HFFc6 (cell line): Measurements from ENCODE around the gene GPR55. TPM values are rescaled to one million over a fixed set of nuclear protein-coding genes. Genes with fewer than 3 reads are reported as not detected.
"Not testable (repeated sequence)": the region's sequence is repeated elsewhere in the genome, so short reads cannot be mapped to it uniquely, and the experiment has no call there.

ENCODE experiments used
- DNase-seq: peaks from one replicate; pipeline ENCODE4 v3.0.0-alpha.2; 2018
- H3K27ac Mint-ChIP-seq: 2 replicates; pipeline ENCODE4 v1.8.0; 2020; ENCODE audit warnings: mild to moderate bottlenecking, mixed read lengths
- H3K27me3 Mint-ChIP-seq: 2 replicates; pipeline ENCODE4 v1.8.0; 2021; ENCODE audit warnings: mild to moderate bottlenecking, moderate library complexity, mixed read lengths; ENCODE audit not compliant: insufficient read depth
- H3K36me3 Mint-ChIP-seq: 2 replicates; pipeline ENCODE4 v1.8.0; 2021; ENCODE audit warnings: low read depth, mixed read lengths
- H3K4me1 Mint-ChIP-seq: 2 replicates; pipeline ENCODE4 v1.8.0; 2020; ENCODE audit warnings: low read depth, mixed read lengths
- H3K4me3 Mint-ChIP-seq: 2 replicates; pipeline ENCODE4 v1.8.0; 2020; ENCODE audit warnings: mild to moderate bottlenecking, moderate library complexity, mixed read lengths
- H3K9me3 Mint-ChIP-seq: 2 replicates; pipeline ENCODE4 v1.8.0; 2020; ENCODE audit warnings: mild to moderate bottlenecking, mixed read lengths
- total RNA-seq, 6 experiments: library from RNA; stranded (reverse); fragmentation: NEBNext Ultra II Directional; extraction: Animal tissue kit (Norgen Biotek cat#: 25700); gene quantifications; 2 replicates in 1 of 6; 3 replicates in 5 of 6; pipeline ENCODE4 v1.2.3, GENCODE V29; 2021
- TF ChIP-seq, protein P1 (sequence below): fragments of 200-600 bp; sonication (generic); IDR thresholded peaks from 2 replicates; pipeline ENCODE4 v1.5.0; 2021; ENCODE audit warnings: antibody characterized with exemption, mild to moderate bottlenecking

Gene GPR55
- total RNA-seq, 6 experiments from 2014 or later, result not detected

- no peaks in the 10 kb centered on the region for H3K4me1 Mint-ChIP-seq
- H3K9me3 Mint-ChIP-seq, result peaks cover 20% of the 10 kb centered on the region
- no peak for DNase-seq
- no peak overlapping the region for H3K4me3 Mint-ChIP-seq
- H3K27me3 Mint-ChIP-seq, result peaks cover 27% of the 10 kb centered on the region
- no peak overlapping the region for H3K27ac Mint-ChIP-seq
- H3K36me3 Mint-ChIP-seq, result no peaks in the 10 kb centered on the region
- TF ChIP-seq, protein P1, sequence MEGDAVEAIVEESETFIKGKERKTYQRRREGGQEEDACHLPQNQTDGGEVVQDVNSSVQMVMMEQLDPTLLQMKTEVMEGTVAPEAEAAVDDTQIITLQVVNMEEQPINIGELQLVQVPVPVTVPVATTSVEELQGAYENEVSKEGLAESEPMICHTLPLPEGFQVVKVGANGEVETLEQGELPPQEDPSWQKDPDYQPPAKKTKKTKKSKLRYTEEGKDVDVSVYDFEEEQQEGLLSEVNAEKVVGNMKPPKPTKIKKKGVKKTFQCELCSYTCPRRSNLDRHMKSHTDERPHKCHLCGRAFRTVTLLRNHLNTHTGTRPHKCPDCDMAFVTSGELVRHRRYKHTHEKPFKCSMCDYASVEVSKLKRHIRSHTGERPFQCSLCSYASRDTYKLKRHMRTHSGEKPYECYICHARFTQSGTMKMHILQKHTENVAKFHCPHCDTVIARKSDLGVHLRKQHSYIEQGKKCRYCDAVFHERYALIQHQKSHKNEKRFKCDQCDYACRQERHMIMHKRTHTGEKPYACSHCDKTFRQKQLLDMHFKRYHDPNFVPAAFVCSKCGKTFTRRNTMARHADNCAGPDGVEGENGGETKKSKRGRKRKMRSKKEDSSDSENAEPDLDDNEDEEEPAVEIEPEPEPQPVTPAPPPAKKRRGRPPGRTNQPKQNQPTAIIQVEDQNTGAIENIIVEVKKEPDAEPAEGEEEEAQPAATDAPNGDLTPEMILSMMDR, result no peak
These were observed 13.5 kb upstream of the GPR55 start for GRCh38 chr2:230938516-230939065.

DNA sequence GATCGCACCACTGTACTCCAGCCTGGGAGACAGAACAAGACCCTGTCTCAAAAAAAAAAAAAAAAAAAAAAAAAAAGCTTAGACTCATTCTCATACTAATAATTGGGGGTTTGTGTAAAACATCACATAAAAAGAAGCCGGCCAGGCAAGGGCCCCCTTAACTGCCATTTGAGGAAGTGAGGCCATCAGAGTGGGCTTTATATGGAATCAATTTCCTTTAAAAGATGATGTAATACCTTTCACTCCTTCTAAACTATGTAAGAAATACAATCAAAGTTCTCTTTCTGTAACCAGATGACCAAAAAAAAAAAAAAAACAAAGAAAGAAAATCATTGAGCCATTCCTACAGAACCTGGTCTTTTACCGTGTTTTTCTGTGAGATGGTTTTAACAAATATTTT is 13.1 kb upstream of the GPR55 start:
- H3K27me3 Mint-ChIP-seq, result peaks cover 23% of the 10 kb centered on the region
- H3K4me1 Mint-ChIP-seq, result no peaks in the 10 kb centered on the region
- H3K27ac Mint-ChIP-seq, result no peak overlapping the region

DNA sequence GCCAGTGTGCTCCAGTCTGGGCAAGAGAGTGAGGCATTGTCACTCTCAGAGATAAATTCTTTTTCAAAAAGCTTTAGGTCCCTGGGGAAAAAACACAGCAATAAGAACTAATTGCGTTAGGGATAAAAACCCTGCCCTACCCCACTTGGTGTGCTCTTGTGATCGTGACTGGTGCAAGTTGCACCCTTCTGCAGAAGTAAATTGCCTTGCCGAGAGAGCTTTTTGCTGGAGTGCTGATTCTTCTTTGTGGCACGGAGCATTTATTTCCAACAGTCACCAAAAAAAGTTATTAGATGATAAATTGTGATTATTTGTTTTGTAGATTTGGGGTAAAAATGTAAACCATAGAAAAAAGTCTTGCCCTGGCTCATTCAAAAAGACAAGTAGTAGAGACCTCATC is 12.3 kb upstream of the GPR55 start:
- H3K4me1 Mint-ChIP-seq, result peaks cover 7% of the 10 kb centered on the region
- TF ChIP-seq, protein P1, result no peak
- DNase-seq, result no peak
- H3K4me3 Mint-ChIP-seq, result no peak overlapping the region
- peaks cover 23% of the 10 kb centered on the region for H3K27me3 Mint-ChIP-seq
- H3K27ac Mint-ChIP-seq, result no peak overlapping the region
- peaks cover 20% of the 10 kb centered on the region for H3K9me3 Mint-ChIP-seq
- no peaks in the 10 kb centered on the region for H3K36me3 Mint-ChIP-seq

More for the DNA sequence above, 13.1 kb upstream of the GPR55 start:
- TF ChIP-seq, protein P1, result no peak
- no peak for DNase-seq
- no peaks in the 10 kb centered on the region for H3K36me3 Mint-ChIP-seq
- peaks cover 20% of the 10 kb centered on the region for H3K9me3 Mint-ChIP-seq
- no peak overlapping the region for H3K4me3 Mint-ChIP-seq

- Mint-ChIP-seq H3K9me3 (peaks cover 20% of the 10 kb centered on the region), H3K27me3 (peaks cover 17% of the 10 kb centered on the region)
- not testable (repeated sequence) for H3K4me3 Mint-ChIP-seq, H3K36me3 Mint-ChIP-seq, DNase-seq, H3K4me1 Mint-ChIP-seq, H3K27ac Mint-ChIP-seq
These were observed 11.2 kb upstream of the GPR55 start for GRCh38 chr2:230936243-230936642.

DNA sequence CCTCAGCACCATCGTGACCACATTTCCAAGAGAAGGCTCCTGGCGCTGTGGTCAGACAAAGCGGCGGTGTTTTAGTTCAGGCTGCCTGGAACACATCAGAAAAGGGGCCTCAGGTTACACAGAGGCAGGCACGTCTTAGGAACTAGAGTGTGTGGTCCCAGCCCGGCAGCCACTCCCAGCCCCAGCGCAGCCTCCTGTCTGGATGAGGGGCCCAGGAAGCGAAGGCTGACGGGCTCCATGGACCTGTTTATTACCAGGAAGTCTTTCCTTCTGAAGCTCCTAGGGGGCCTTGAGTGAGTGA is 10.0 kb upstream of the GPR55 start:
- H3K9me3 Mint-ChIP-seq, result peaks cover 20% of the 10 kb centered on the region
- H3K27ac Mint-ChIP-seq, result no peak overlapping the region
- H3K4me3 Mint-ChIP-seq, result no peak overlapping the region
- no peaks in the 10 kb centered on the region for H3K36me3 Mint-ChIP-seq
- TF ChIP-seq, protein P1, result no peak
- peaks cover 16% of the 10 kb centered on the region for H3K27me3 Mint-ChIP-seq
- DNase-seq, result no peak
- peaks cover 9% of the 10 kb centered on the region for H3K4me1 Mint-ChIP-seq

- Mint-ChIP-seq H3K27me3 (peaks cover 18% of the 10 kb centered on the region), H3K4me3 (no peak overlapping the region), H3K9me3 (peaks cover 20% of the 10 kb centered on the region), H3K27ac (no peak overlapping the region), H3K36me3 (no peaks in the 10 kb centered on the region), H3K4me1 (peaks cover 9% of the 10 kb centered on the region)
- TF ChIP-seq, protein P1, result no peak
- no peak for DNase-seq
These were observed 9.4 kb upstream of the GPR55 start for GRCh38 chr2:230934231-230935129.
